GM12872 (cell line): ENCODE measurements around the gene AANAT.

Experiments used
- CTCF ChIP-seq: IDR thresholded peaks from 3 replicates; pipeline ENCODE4 v1.5.1; 2011; ENCODE audit warnings: low read depth, mild to moderate bottlenecking, low read length, moderate library complexity; ENCODE audit not compliant: insufficient read depth

The AANAT gene

GRCh38 chr17:76461765-76462555 is 5.4 kb upstream of the AANAT start:
- no peak for TF ChIP-seq CTCF

- TF ChIP-seq CTCF = no peak
Measured at GRCh38 chr17:76462556-76463290, 4.7 kb upstream of the AANAT start.

GRCh38 chr17:76466775-76467130 is 650 bp upstream of the AANAT start:
- no peak for TF ChIP-seq CTCF

- no peak for TF ChIP-seq CTCF
Measured at GRCh38 chr17:76467809-76468633, 618 bp downstream of the AANAT start.

- no peak for TF ChIP-seq CTCF
Measured at GRCh38 chr17:76468634-76469010, 1.2 kb downstream of the AANAT start.

- TF ChIP-seq CTCF = no peak
Measured at GRCh38 chr17:76469076-76469990, 1.9 kb downstream of the AANAT start.
